Measurements from ENCODE around the gene BORCS6. TPM values are rescaled to one million over a fixed set of nuclear protein-coding genes. Genes with fewer than 3 reads are reported as not detected.

BORCS6 gene
- total and polyA plus RNA-seq, 2 of the 13 experiments (the other 11 are each of a cell fraction or from before 2014, with no cell fraction given) = 2.0 to 5.1 TPM

DNA sequence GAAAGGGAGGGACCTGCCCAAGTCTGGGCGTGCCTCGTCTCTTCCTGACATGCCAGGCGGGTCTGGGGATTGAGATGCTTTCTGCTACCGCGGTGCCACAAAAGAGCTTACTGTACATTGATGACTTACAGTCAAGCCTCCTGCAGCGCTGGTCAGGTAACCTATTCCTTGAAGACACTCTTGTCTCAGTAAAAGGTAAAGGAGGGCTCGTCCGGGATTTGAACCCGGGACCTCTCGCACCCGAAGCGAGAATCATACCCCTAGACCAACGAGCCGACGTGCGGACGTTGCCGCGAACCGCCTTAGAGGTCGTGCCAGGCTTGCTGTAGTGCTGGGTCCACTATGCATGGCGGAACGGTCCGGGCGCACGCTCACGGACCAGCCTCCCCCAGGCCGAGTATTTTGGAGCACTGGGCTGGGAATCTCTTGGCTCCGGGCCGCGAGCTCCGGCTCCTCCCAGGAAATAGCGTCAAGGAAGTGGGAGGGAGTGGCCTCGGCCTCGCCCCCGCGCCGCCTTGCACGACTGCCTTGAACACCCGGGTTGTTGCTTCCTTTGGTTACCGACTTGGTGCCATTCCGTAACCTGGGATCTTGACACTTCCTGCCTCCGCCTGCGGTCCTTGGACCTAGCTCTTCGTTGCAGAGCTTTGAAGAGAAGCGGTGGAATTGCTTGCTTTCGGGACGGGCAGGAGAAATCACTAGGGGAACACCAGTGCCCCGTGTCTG, 32.8 kb upstream of the BORCS6 start (continued):
- peak; percentile 25; the same call in 1 of the 2 replicates for TF ChIP-seq MNT (IDR thresholded peaks at IDR 0.05)
- no peak for TF ChIP-seq CTCF (CRISPR knock-in tag; IDR thresholded peaks at IDR 0.05)
- peak; percentile 89 for TF ChIP-seq ZBTB39 (CRISPR knock-in tag; IDR thresholded peaks at IDR 0.05)
- TF ChIP-seq, protein P1, sequence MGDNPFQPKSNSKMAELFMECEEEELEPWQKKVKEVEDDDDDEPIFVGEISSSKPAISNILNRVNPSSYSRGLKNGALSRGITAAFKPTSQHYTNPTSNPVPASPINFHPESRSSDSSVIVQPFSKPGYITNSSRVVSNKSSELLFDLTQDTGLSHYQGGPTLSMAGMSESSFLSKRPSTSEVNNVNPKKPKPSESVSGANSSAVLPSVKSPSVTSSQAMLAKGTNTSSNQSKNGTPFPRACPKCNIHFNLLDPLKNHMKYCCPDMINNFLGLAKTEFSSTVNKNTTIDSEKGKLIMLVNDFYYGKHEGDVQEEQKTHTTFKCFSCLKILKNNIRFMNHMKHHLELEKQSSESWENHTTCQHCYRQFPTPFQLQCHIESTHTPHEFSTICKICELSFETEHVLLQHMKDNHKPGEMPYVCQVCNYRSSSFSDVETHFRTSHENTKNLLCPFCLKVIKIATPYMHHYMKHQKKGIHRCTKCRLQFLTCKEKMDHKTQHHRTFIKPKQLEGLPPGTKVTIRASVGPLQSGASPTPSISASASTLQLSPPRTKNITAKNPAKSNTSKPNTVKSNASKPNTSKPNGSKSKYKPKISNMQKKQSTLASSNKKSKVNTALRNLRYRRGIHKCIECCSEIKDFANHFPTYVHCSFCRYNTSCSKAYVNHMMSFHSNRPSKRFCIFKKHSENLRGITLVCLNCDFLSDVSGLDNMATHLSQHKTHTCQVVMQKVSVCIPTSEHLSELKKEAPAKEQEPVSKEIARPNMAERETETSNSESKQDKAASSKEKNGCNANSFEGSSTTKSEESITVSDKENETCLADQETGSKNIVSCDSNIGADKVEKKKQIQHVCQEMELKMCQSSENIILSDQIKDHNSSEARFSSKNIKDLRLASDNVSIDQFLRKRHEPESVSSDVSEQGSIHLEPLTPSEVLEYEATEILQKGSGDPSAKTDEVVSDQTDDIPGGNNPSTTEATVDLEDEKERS (CRISPR knock-in tag; IDR thresholded peaks at IDR 0.05) = peak; percentile 39
- TF ChIP-seq NFE2 (CRISPR knock-in tag; IDR thresholded peaks at IDR 0.05) = 0 out of 2 replicates have a peak, but pooled peaks have one; percentile 14
- TF ChIP-seq RFX1 (IDR thresholded peaks at IDR 0.05) = no peak
- TF ChIP-seq, protein P2, sequence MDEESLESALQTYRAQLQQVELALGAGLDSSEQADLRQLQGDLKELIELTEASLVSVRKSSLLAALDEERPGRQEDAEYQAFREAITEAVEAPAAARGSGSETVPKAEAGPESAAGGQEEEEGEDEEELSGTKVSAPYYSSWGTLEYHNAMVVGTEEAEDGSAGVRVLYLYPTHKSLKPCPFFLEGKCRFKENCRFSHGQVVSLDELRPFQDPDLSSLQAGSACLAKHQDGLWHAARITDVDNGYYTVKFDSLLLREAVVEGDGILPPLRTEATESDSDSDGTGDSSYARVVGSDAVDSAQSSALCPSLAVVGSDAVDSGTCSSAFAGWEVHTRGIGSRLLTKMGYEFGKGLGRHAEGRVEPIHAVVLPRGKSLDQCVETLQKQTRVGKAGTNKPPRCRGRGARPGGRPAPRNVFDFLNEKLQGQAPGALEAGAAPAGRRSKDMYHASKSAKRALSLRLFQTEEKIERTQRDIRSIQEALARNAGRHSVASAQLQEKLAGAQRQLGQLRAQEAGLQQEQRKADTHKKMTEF (CRISPR knock-in tag; IDR thresholded peaks at IDR 0.05) = peak; percentile 76
- TF ChIP-seq, protein P3, sequence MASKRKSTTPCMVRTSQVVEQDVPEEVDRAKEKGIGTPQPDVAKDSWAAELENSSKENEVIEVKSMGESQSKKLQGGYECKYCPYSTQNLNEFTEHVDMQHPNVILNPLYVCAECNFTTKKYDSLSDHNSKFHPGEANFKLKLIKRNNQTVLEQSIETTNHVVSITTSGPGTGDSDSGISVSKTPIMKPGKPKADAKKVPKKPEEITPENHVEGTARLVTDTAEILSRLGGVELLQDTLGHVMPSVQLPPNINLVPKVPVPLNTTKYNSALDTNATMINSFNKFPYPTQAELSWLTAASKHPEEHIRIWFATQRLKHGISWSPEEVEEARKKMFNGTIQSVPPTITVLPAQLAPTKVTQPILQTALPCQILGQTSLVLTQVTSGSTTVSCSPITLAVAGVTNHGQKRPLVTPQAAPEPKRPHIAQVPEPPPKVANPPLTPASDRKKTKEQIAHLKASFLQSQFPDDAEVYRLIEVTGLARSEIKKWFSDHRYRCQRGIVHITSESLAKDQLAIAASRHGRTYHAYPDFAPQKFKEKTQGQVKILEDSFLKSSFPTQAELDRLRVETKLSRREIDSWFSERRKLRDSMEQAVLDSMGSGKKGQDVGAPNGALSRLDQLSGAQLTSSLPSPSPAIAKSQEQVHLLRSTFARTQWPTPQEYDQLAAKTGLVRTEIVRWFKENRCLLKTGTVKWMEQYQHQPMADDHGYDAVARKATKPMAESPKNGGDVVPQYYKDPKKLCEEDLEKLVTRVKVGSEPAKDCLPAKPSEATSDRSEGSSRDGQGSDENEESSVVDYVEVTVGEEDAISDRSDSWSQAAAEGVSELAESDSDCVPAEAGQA (IDR thresholded peaks at IDR 0.05; ENCODE audit: low read depth) = no peak; the same call in 1 of the 2 replicates
- TF ChIP-seq, protein P3 (CRISPR knock-in tag; IDR thresholded peaks at IDR 0.05; ENCODE audit: borderline replicate concordance) = no peak; the same call in 1 of the 2 replicates
- TF ChIP-seq MBD4 (IDR thresholded peaks at IDR 0.05; ENCODE audit: borderline replicate concordance, low read length) = 0 out of 2 replicates have a peak, but pooled peaks have one; percentile 3
- no peak for TF ChIP-seq BHLHE40 (IDR thresholded peaks at IDR 0.05; ENCODE audit: low read length)
- TF ChIP-seq SIX1 (CRISPR knock-in tag; IDR thresholded peaks at IDR 0.05; ENCODE audit: borderline replicate concordance) = no peak

Measured in HepG2 (cell line).